ENCODE data around the gene TENM4.

DNA sequence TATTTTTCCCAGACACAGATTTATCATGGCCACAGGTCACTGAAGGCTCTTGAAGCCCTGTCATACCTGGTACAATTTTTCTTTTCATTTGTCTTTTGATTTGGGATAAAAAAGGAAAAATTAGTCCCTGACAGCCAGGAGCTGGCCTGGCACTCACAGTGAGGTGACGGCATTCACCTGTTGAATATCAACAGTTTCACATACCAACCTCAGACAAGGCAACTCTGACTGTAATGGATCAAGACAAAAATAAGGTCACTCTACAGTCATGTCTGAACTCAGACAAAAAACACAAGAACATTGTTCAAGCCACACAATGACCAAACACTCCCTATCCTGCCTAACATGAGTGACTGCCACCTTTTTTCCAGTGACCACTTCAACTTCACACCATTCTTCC is 392.9 kb downstream of the TENM4 start:
- TF ChIP-seq, protein P1, sequence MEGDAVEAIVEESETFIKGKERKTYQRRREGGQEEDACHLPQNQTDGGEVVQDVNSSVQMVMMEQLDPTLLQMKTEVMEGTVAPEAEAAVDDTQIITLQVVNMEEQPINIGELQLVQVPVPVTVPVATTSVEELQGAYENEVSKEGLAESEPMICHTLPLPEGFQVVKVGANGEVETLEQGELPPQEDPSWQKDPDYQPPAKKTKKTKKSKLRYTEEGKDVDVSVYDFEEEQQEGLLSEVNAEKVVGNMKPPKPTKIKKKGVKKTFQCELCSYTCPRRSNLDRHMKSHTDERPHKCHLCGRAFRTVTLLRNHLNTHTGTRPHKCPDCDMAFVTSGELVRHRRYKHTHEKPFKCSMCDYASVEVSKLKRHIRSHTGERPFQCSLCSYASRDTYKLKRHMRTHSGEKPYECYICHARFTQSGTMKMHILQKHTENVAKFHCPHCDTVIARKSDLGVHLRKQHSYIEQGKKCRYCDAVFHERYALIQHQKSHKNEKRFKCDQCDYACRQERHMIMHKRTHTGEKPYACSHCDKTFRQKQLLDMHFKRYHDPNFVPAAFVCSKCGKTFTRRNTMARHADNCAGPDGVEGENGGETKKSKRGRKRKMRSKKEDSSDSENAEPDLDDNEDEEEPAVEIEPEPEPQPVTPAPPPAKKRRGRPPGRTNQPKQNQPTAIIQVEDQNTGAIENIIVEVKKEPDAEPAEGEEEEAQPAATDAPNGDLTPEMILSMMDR (conservative IDR thresholded peaks at IDR 0.05; ENCODE audit: low read length): no peak
- TF ChIP-seq EZH2phosphoT487 (IDR thresholded peaks at IDR 0.05; ENCODE audit: borderline replicate concordance, low read depth, low read length): no peak
